Uterus (tissue), 2 donors: ENCODE data around the gene OTOP1.
A peak's percentile ranks its signal among the peaks of the same experiment; 100 is the strongest.

Experiments used
- CTCF ChIP-seq, 4 experiments: fragments of 200-600 bp in 2 of 4; fragments of 450-650 bp in 2 of 4; sonication (generic) in 2 of 4; IDR thresholded peaks; one replicate each; pipeline ENCODE4 v1.5.1; 2016 to 2019; ENCODE audit warnings: antibody characterized with exemption in 4 of 4, mild to moderate bottlenecking in 2 of 4, moderate library complexity in 1 of 4
- POLR2A ChIP-seq, 2 donors: fragments of 450-650 bp; IDR thresholded peaks; one replicate each; pipeline ENCODE4 v1.6.1; 2016; ENCODE audit warnings: antibody characterized with exemption in 2 of 2, mild to moderate bottlenecking in 1 of 2, moderate library complexity in 1 of 2

- TF ChIP-seq CTCF (IDR thresholded peaks at IDR 0.05) = peak in 3 of 4 experiments; percentile 17 to 48 (median 22)
- TF ChIP-seq POLR2A (IDR thresholded peaks at IDR 0.05) = peak; percentile 66 to 76
Measured at GRCh38 chr4:4248029-4248884, 21.5 kb upstream of the OTOP1 start, which contains the start of gene TMEM128.
